ENCODE results near the gene TYMP. TPM values are rescaled to one million over a fixed set of nuclear protein-coding genes. Genes with fewer than 3 reads are reported as not detected.

The TYMP gene
- total and polyA plus RNA-seq, 2 donors (not counting 3 experiments of a cell fraction or from before 2014, with no cell fraction given), result 2.0 to 2.4 TPM

GRCh38 chr22:50577987-50578775 lies 48.4 kb upstream of the TYMP start, which contains the start of gene CPT1B:
TSS of gene CPT1B (minus strand) at chr22:50578427. CDS start at chr22:50577915, 512 bp downstream.
- FAIRE-seq, result no peak
- Histone ChIP-seq H3K9me1 (replicated peaks; ENCODE audit: control insufficient read depth, extremely low read depth, insufficient read depth, low read length) (no peaks in the 10 kb centered on the region), H4K20me1 (replicated peaks; ENCODE audit: control insufficient read depth, extremely low read depth, insufficient read depth, low read length) (no peaks in the 10 kb centered on the region), H3K79me2 (ENCODE audit: control insufficient read depth, insufficient read depth, low read length) (peaks cover 8% of the 10 kb centered on the region), H2AFZ (ENCODE audit: low read depth, low read length) (no peak within 1 kb of the TSS), H3K9ac (replicated peaks; ENCODE audit: extremely low read depth, insufficient read depth, low read length) (no peak within 1 kb of the TSS), H3K4me1 (ENCODE audit: control insufficient read depth, extremely low read depth, insufficient read depth, low read length) (peaks cover 7% of the 10 kb centered on the region), H3K27ac (ENCODE audit: insufficient read depth, low read depth, low read length) (no peak within 1 kb of the TSS), H3K4me2 (ENCODE audit: insufficient read depth, low read length) (no peak within 1 kb of the TSS), H3K36me3 (ENCODE audit: control insufficient read depth in 2 of 2, extremely low read depth in 1 of 2, insufficient read depth in 2 of 2, low read length in 2 of 2) (peaks cover 0 to 7% of the 10 kb centered on the region in 2 experiments), H3K27me3 (ENCODE audit: control insufficient read depth in 2 of 2, insufficient read depth in 2 of 2, low read length in 2 of 2) (no peaks in the 10 kb centered on the region), H3K4me3 (replicated peaks in 1 of 3; ENCODE audit: insufficient read depth in 1 of 3, low read depth in 1 of 3, low read length in 3 of 3) (no peak within 1 kb of the TSS), H3K9me3 (replicated peaks; ENCODE audit: control insufficient read depth, insufficient read depth, low read length) (no peaks in the 10 kb centered on the region)
- CTCF ChIA-PET, result interaction anchor here (0.8 to 5.2 kb wide), 4 partner anchors 12 to 63 kb away, joined by 3 to 91 read pairs (median 4); partner anchors contain the start of gene SYCE3
- no TSS peak for BruUV-seq (replicated peaks)
- dilution Hi-C loops (cut with MboI; ENCODE audit: extremely low pct_ligation_motif_present, low sequenced_read_pairs), result no loop called here
- TF ChIP-seq EZH2 (IDR thresholded peaks at IDR 0.05; ENCODE audit: borderline replicate concordance, low read depth, low read length, severe bottlenecking) (peak; percentile 40), MAX (IDR thresholded peaks at IDR 0.05; ENCODE audit: insufficient read depth, insufficient read length) (no peak)
- intact Hi-C loops (cut with micrococcal nuclease), result loop anchor here (5.0 kb wide), 1 partner anchor 94 kb away; the partner anchor contains the start of gene SHANK3
- POLR2A ChIA-PET, result no interaction called here
- DNase-seq (ENCODE audit: low read depth, low spot score), result no peak

GRCh38 chr22:50577697-50577986 lies 47.8 kb upstream of the TYMP start:
- H3K36me3 ChIP-seq (ENCODE audit: control insufficient read depth in 2 of 2, extremely low read depth in 1 of 2, insufficient read depth in 2 of 2, low read length in 2 of 2), result peaks cover 0 to 7% of the 10 kb centered on the region in 2 experiments
- POLR2A ChIA-PET, result no interaction called here
- intact Hi-C loops (cut with micrococcal nuclease), result loop anchor here (5.0 kb wide), 1 partner anchor 95 kb away; the partner anchor contains the start of gene SHANK3

More at GRCh38 chr22:50577697-50577986, 47.8 kb upstream of the TYMP start:
- DNase-seq (ENCODE audit: low read depth, low spot score) (no peak), FAIRE-seq (no peak)
- Histone ChIP-seq H3K27ac (ENCODE audit: insufficient read depth, low read depth, low read length) (no peak overlapping the region), H3K79me2 (ENCODE audit: control insufficient read depth, insufficient read depth, low read length) (peaks cover 8% of the 10 kb centered on the region), H3K4me1 (ENCODE audit: control insufficient read depth, extremely low read depth, insufficient read depth, low read length) (peaks cover 6% of the 10 kb centered on the region), H3K27me3 (ENCODE audit: control insufficient read depth in 2 of 2, insufficient read depth in 2 of 2, low read length in 2 of 2) (no peaks in the 10 kb centered on the region), H2AFZ (ENCODE audit: low read depth, low read length) (no peak overlapping the region), H3K9me1 (replicated peaks; ENCODE audit: control insufficient read depth, extremely low read depth, insufficient read depth, low read length) (no peaks in the 10 kb centered on the region), H3K4me2 (ENCODE audit: insufficient read depth, low read length) (no peak overlapping the region), H4K20me1 (replicated peaks; ENCODE audit: control insufficient read depth, extremely low read depth, insufficient read depth, low read length) (no peaks in the 10 kb centered on the region), H3K9ac (replicated peaks; ENCODE audit: extremely low read depth, insufficient read depth, low read length) (no peak overlapping the region), H3K9me3 (replicated peaks; ENCODE audit: control insufficient read depth, insufficient read depth, low read length) (no peaks in the 10 kb centered on the region), H3K4me3 (replicated peaks in 1 of 3; ENCODE audit: insufficient read depth in 1 of 3, low read depth in 1 of 3, low read length in 3 of 3) (no peak overlapping the region)
- dilution Hi-C loops (cut with MboI; ENCODE audit: extremely low pct_ligation_motif_present, low sequenced_read_pairs), result no loop called here
- TF ChIP-seq MYC (IDR thresholded peaks at IDR 0.05; ENCODE audit: low read depth, low read length) (no peak), CTCF (IDR thresholded peaks at IDR 0.05; ENCODE audit: extremely low read depth in 1 of 2, insufficient read depth in 1 of 2, low read depth in 1 of 2, low read length in 2 of 2) (no peak), MAX (IDR thresholded peaks at IDR 0.05; ENCODE audit: insufficient read depth, insufficient read length) (no peak), FOS (IDR thresholded peaks at IDR 0.05; ENCODE audit: borderline replicate concordance, insufficient read depth, low read length) (no peak), JUN (IDR thresholded peaks at IDR 0.05; ENCODE audit: borderline replicate concordance, insufficient read depth, insufficient read length, low read depth) (no peak), POLR2AphosphoS5 (IDR thresholded peaks at IDR 0.05; ENCODE audit: insufficient read depth, low read depth, low read length) (no peak), POLR2A (IDR thresholded peaks at IDR 0.05; ENCODE audit: low read depth, low read length) (no peak), EZH2 (IDR thresholded peaks at IDR 0.05; ENCODE audit: borderline replicate concordance, low read depth, low read length, severe bottlenecking) (no peak), GATA2 (IDR thresholded peaks at IDR 0.05; ENCODE audit: insufficient read depth, insufficient read length, low read depth, low read length) (no peak)
- BruUV-seq (replicated peaks), result no TSS peak
- CTCF ChIA-PET, result interaction anchor here (1.3 to 5.2 kb wide), 3 partner anchors 12 to 114 kb away, joined by 5 to 91 read pairs (median 10); no protein-coding TSS in a partner anchor

Measured in endothelial cell of umbilical vein (primary cell).